GM12872 (cell line): Measurements from ENCODE around the gene PLXNA3.

Source experiments
- CTCF ChIP-seq: IDR thresholded peaks from 3 replicates; pipeline ENCODE4 v1.5.1; 2011; ENCODE audit warnings: low read depth, mild to moderate bottlenecking, low read length, moderate library complexity; ENCODE audit not compliant: insufficient read depth

The PLXNA3 gene

GRCh38 chrX:154512879-154513553 is 54.9 kb downstream of the PLXNA3 start:
- TF ChIP-seq CTCF: no peak

GRCh38 chrX:154513716-154514115 is 55.6 kb downstream of the PLXNA3 start:
- TF ChIP-seq CTCF: no peak

GRCh38 chrX:154515090-154515965 is 57.2 kb downstream of the PLXNA3 start:
- TF ChIP-seq CTCF: no peak

- TF ChIP-seq CTCF: no peak
These were observed 58.0 kb downstream of the PLXNA3 start, which contains the start of gene FAM3A for GRCh38 chrX:154515966-154516655. FAM3A (minus strand) TSS chrX:154516232; CDS start chrX:154515772, 460 bp downstream.

- no peak for TF ChIP-seq CTCF
These were observed 58.6 kb downstream of the PLXNA3 start for GRCh38 chrX:154516656-154517100.

- TF ChIP-seq CTCF: no peak
These were observed 59.2 kb downstream of the PLXNA3 start for GRCh38 chrX:154517101-154517781.
